HG02588 (cell line): ENCODE data around the gene AGPS.
"Not testable (repeated sequence)": the region's sequence is repeated elsewhere in the genome, so short reads cannot be mapped to it uniquely, and the experiment has no call there.

Experiments used
- ATAC-seq: cut with Tn5 transposase; IDR thresholded peaks from one replicate; pipeline ENCODE4 v1.9.1; 2021; ENCODE audit warnings: mild to moderate bottlenecking, moderate library complexity; ENCODE audit not compliant: unreplicated experiment

AGPS gene

DNA sequence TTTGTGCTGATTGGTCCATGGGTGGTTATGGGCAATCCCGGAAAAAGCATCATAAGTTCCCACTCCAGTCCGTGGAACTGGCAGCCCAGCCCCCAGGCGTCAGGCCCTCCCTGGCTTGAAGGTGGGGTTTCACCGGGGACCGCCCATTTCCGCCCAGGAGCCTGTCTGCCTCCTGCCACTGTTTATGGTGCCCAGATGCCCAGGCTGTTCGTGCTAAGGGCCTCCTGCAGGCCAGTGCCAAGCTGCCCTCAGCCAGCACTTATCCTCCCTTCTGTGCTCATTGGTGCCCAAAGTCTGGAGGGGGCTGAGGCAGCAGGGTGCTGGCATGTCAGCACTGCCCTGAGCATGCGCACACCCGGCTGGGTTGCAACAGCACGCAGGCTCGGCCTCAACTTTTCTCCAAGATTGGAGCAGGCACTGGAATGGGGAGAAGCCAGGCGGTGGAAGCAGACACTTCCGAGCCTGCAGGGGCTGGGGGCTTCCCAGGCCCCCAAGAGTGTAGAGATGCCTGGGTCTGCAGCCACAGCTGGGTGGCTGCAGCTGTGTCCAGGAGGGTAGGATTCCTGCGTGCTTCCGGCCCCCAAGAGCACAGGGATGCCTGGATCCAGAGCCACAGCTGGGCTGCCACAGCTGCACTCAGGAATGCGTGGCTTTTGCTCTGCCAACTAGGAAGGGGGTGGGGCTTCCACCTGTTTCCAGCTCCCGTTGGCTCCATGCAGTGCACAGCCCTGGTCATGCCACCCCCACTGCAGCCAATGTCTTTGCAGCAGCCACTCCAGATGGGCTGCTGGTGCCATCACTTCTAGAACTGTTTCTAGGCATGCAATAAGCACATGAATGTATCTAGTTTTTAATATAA, 74.0 kb downstream of the AGPS start:
- no peak for ATAC-seq

DNA sequence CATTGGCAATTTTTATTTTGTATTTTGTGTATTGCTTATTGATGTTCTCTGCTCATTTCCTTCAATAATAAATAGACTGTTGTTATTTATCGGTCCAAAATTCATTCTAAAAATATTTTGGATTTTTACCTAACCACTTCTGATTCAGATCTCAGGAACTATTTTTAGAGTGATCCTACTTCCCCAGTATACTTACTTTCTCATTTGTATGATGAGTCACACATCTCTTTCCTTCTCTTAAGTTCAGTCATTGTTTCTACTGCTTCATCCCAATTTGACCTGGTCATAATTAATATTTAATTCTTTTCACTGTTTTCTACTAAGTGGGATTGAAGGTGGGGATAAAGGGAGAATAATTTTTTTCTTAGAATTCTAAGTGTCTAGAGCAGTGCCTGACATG, 75.1 kb downstream of the AGPS start:
- ATAC-seq: no peak

DNA sequence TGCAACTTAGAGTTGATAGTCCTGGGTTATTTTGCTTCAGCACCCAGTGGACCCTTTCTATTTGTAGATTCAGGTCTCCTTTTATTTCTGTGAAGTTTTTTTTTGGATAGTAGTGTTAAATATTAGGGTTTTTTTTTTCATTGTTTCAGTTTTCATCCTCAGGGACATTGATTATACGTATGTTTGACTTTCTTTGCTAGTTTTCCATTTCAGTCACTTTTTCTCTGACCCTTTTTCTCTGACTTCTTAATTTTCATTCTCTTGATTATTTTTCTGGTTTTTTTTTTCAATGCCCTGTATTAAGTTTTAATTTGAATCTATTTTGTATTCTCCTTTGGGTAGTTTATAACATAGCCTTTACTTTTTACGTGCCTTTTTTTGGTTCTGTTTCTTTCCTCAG, 79.4 kb downstream of the AGPS start:
- no peak for ATAC-seq

DNA sequence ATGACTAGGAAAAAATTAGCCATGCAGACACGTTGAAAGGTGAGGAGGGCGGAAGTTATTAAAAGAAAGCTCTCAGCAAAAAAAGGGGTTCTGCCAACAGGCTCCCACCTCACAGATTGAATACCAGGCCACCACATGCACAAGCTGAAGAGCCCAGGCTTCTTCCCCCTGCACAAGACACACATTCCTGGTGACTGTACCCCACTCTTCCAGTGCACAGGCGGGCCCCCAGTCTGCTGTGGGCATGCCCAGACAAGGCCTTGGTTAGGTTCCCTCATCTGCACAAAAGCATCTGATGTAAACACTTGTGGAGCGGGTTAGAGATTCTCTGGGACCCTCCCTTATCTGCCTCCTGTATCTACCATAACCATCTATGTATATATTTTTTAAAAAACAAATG, 81.7 kb downstream of the AGPS start:
- ATAC-seq: no peak

DNA sequence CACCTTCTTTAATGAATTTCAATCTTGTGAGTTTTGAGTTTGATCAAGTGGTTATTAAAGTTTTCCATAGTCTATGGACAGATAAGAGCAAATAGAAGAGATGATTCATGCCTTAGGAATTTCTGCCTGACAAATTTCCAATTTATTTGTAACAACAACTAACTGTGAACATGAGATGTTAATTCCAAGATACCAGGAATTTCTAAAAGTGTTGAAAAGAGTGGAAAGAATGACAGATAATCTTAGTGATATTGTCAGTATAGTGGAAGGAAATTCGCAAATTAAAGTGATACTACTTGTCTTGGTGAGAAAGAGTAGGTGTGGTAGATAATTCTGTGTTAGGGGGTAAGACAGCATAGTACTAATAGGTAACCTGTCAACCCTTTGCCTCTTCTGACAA, 82.4 kb downstream of the AGPS start:
- ATAC-seq: no peak

DNA sequence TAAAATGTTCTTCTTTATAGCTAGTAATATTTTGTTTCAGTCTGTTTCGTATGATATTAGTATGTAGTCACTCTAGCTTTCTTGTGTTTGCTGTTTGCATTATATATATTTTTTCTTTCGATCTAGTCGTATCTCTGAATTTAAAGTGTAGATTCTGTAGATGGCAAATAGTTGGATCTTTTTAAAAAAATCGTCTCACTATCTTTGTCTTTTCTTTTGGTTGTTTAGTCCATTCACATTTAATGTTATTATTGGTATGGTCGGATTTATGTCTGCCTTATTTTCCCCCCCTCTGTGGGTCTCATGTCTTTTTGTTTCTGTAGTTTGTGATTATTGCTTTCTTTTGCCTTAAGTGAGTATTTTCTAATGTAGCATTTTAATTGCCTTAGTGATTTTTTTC, 84.3 kb downstream of the AGPS start:
- no peak for ATAC-seq

DNA sequence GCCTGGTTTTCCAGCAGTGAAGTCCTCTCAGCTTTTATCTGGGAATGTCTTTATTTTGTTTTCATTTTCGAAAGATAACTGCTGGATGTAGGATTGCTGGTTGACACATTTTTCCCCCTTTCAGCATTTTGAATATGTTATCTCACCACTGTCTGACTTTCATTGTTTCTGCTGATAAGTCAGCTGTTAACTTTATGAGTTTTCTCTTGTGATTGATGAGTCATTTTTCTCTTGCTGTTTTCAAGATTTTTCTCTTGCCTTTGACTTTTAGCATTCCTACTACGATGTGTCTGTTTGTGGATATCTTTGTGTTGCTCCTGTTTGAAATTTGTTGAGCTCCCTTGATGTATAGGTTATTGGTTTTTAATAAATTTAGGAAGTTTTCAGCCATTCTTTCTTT, 85.5 kb downstream of the AGPS start:
- ATAC-seq: no peak

DNA sequence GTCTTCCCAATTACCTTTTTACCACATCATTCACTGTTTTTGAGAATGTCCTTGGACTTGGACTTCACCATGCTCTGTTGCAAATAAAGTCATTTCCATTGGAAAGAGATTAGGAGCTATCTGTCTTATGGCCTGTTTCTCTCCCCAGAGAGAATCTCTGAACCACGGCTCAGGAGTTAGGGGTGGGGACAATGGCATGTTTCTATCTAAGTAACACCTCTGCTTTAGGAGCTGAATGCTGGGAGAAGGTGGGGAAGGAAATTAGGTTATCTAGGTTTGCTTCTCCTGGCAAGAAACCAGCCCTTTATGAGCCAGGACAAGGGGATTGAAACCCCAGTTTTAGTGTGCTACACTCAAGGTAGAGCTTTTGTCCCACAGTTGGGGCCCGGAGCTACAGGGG, 86.3 kb downstream of the AGPS start:
- ATAC-seq: no peak

DNA sequence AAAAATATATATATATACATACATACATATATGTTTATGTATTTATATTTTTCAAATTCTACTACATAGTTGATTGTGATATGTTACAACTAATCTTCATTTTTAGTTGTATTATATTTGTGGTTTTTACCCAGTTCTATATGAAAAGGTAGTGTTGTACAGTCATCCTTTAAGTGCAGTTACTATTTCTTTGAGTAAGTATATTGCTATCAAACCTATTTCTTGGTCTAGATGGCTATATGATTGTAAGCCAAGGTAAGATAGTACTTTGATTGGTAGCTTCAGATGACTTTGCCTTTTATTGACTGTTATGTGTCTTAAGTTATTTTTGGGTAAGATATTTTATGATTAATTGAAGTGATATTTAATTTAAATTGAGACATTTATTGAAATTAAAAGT, 89.6 kb downstream of the AGPS start:
- no peak for ATAC-seq

DNA sequence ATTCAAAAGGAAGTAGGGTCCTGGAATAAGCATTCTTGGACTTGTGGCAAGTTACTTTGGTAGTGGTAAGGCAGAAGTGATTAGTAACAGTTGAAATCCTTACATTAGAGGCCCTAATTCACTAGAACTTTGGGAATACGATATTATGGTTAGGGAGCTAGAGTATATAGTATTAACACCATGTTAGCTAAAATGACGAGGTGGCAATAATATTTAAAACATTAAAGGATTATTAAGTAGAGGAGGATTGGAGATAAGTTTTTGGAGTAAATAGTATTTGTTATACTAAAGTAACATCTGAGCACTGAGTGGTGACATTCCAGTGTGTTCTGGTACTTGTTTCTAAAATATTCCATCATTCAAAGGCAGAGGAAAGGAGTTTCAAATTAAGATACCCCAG, 91.0 kb downstream of the AGPS start:
- no peak for ATAC-seq

DNA sequence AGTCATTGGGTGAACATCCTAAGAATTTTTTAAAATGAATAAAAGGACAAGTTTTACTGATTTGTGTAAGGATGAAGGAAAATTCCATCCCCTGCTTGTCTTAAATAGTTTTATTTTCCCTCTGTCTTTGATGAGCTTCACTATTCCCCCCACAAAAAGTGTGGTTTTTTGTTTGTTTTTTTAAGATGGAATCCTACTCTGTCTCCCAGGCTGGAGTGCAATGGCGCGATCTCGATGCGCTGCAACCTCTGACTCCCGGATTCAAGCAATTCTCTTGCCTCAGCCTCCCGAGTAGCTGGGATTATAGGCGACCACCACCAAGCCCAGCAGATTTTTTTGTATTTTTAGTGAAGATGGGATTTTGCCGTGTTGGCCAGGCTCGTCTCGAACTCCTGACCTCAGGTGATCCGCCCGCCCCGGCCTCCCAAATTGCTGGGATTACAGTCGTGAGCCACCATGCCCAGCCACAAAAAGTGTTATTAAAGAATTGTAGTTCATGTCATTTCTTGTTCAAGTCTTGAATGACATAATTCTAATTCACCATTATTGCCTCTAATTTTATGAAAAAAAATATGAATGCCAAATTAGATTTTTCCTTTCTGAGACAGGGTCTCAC, 91.7 kb downstream of the AGPS start:
- ATAC-seq: no peak

DNA sequence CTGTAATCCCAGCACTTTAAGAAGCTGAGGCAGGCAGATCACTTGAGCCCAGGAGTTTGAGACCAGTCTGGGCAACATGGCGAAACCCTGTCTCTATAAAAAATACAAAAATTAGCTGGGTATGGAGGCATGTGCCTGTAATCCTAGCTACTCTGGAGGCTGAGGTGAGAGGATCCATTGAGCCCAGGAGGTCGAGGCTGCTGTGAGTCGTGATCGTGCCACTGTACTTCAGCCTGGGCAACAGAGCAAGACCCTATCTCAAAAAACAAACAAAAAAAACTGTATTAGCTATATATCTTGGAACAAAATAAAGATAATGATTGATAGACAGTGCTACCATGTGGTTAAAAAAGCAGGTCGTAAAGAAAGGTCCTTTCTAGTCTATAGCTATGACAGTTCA, 93.1 kb downstream of the AGPS start:
- not testable (repeated sequence) for ATAC-seq

DNA sequence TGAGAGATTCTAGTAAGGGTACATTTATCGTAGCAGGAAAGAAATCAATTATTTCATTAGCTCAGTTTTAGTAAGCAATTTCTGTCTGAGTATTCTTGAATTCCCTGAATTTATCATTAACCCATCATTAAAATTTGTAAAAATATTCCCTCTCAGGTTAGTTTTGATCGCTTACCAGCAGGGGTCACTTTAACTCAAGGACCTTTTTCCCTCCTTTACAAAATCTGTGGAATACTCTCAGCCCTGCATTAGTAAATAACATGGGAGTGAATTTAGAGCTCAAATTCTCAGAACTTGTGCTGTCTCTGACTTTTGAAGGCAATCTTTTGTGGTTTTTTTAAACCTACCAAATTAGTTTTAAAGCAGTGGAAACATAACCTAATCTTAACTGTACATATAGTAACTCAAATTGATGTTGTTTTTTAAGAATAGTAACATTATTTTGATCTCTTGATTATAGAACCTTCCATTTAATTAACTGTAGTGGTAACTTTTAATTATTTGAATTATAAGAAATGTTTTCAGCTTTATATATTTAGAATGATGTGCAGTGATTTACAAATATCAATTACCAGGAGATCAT, 97.2 kb downstream of the AGPS start:
- no peak for ATAC-seq

DNA sequence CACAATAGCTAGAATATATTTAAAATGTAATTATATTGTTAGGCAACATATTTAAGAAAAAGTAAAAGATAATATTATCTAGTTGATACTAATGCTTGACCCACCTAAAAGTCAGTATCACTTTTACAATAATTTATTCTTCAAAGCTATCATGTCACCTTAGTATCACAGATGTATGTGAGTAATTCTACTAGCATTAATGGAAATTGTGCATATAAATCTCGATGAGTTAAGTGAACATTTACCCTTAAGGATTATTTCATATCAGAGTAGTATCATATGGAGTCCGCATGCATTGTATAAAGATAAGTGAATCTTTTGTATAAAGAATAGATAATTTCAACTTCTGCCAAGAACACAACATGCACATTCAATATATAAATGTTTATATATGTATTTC, 103.4 kb downstream of the AGPS start:
- ATAC-seq: no peak

DNA sequence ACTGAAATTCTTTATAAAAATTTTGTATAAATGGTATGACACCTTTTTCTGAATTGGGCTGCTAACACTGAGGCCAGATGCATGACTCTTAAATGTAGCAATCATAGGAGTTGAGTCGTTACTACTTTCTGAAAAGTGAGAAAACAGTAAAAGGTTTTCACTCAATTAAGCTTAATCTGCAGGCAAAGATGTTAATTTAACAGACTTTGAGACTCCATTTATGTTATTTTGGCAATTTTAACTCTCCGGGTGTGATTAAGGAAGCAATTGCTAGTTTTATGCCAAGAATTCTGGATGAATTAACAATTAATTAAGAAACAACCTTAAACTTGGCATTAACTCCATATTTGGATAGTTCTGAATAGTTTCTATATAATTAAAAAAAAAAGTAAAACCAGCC, 104.3 kb downstream of the AGPS start:
- no peak for ATAC-seq

DNA sequence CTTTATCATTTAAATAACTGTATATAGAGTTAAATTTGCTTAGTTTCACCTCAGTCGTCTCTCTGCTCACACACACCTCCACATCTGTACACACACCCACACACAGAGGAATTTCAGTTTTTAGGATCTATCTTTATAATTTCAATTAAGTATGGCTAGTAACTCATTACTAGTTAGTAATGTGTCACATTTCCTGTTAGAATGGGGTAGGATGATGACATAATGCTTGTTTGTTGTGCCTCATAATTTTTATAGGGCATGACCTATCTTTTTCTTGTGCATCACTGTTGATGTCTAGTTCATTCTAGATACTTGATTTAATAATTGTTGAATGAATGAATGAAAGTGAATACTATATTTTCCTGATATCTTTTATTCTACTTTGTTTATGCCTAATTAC, 108.6 kb downstream of the AGPS start:
- no peak for ATAC-seq

DNA sequence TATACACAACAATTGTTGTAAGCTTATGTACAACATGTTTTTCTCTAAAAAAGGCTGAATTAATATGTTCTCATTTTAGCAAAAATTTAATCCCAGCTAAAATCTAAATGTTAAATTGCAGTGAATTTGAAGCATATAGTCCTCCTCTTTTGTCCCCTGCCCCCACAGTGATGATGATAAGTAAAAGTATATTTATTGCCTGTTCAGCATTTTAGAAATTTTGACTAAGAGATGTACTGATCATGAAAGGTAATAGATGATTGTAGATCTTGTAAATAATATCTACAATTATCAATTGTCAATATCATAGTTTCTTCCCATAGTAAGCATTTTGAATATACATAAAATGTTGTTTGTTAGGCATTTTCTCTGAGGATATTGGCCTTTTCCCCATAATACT, 113.9 kb downstream of the AGPS start:
- ATAC-seq: no peak

DNA sequence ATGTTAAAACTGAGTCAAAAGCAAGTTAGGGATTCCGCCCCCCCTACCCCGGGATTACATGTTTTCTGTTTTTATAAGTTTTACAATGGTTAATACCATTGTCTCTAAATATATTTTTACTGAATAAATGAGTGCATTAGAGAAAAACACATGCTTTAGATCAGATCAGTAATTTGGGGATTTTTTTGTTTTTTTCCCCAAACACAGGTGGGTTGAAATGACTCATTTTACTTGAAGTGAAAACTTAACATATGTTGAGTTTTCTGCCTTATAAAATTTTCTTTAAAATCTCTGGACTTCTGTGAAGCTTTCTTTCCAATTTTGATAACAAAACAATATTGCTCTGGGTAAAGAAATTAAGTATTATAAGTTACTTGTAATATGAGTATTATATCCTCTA, 114.4 kb downstream of the AGPS start:
- no peak for ATAC-seq

DNA sequence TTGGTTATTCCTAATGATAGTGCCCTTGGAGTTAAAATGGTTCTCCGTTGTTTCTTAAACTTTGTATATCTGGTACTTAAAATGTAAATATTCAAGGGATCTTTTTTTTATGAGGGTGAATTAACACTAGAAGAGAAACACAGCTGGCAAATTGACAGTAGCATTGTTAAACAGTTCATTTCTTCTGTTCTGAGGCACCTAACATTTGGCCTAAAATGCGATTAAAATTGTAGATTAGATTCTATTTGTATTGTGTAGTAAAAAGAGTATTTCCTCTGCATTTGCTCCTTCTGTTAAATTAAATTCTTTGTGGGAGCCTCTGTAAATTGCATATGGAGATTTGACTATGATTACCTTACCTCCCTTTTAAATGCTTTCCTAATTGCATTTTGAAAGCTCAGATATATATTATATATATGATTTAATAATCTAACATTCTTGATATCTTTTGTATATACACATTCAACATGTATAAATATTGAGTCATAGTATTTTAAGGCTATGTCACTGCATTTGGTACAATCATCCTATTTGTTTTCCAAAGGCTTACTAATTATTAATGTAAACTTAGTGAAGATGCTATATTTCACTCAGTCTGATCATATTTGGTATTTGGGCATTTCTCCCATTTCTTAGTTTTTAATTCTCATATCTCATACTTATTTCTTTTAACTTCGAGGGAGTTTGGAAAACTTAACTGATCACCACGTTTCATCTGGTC, 124.4 kb downstream of the AGPS start:
- no peak for ATAC-seq

DNA sequence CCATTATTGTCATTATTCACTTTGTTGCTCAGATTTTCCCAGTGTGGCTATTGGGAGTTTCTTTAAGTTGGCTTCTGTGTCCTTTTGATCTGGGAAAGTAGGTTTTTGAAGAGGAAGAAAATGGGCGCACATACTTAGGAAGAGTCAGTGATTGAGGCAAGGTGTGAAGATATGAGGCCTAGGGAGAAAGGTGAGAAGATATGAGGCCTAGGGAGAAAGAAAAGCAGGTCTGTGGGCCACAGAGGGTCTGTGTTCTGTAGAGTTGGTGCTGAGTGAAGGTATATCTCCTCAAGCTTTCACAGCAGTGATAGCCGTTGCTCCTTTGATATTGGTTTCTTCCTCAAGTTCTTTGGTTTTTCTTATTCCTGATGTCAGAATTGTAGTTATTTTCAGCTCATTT, 126.2 kb downstream of the AGPS start:
- no peak for ATAC-seq

DNA sequence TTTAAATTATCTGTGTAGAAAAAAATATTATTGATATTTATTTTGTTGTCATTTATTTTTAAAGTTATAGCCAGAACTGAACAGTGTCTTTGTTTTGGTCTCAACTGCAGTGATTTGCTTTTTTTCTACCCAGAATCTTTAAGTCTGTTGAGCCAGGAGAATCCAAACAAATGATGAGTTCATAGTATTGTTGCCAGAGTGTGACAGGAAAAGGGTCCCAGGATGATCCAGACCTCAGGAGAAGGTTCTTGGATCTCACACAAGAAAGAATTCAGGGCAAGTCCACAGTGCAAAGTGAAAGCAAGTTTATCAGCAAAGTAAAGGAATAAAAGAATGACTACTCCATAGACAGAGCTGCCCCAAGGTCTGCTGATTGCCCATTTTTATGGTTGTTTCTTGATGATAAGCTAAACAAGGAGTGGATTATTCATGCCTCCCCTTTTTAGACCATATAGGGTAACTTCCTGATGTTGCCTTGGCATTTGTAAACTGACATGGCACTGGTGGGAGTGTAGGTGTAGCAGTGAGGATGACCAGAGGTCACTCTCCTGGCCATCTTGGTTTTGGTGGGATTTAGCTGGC, 127.1 kb downstream of the AGPS start:
- no peak for ATAC-seq
